Muscle layer of colon (tissue), 2 donors: ENCODE data around the gene WDR19.
"Not testable (repeated sequence)": the region's sequence is repeated elsewhere in the genome, so short reads cannot be mapped to it uniquely, and the experiment has no call there.

ENCODE experiments used
- H3K27ac ChIP-seq: one replicate; pipeline ENCODE4 v1.7.0; 2013; ENCODE audit warnings: low read depth, mild to moderate bottlenecking, low read length, moderate library complexity
- H3K27me3 ChIP-seq, 2 donors: one replicate each; pipeline ENCODE4 v1.7.0; 2013; ENCODE audit warnings: low read length in 2 of 2, mild to moderate bottlenecking in 2 of 2; ENCODE audit not compliant: insufficient read depth in 2 of 2, control insufficient read depth in 1 of 2
- H3K36me3 ChIP-seq: one replicate; pipeline ENCODE4 v1.7.0; 2013; ENCODE audit warnings: mild to moderate bottlenecking, low read length; ENCODE audit not compliant: insufficient read depth
- H3K4me1 ChIP-seq: one replicate; pipeline ENCODE4 v1.7.0; 2013; ENCODE audit warnings: mild to moderate bottlenecking, low read length; ENCODE audit not compliant: insufficient read depth
- H3K4me3 ChIP-seq, 2 donors: one replicate each; pipeline ENCODE4 v1.7.0; 2013; ENCODE audit warnings: low read length in 2 of 2, low read depth in 1 of 2, mild to moderate bottlenecking in 1 of 2, moderate library complexity in 1 of 2
- H3K9ac ChIP-seq: one replicate; pipeline ENCODE4 v1.7.0; 2013; ENCODE audit warnings: low read length
- H3K9me3 ChIP-seq: one replicate; pipeline ENCODE4 v1.7.0; 2013; ENCODE audit warnings: mild to moderate bottlenecking, low read length
- donor health status: abdominal sarcoma.
- donor health status: Adenocarcinoma of cecum.

Gene WDR19

GRCh38 chr4:39181905-39182638, at the start of gene WDR19:
Gene WDR19, plus strand, starts transcription at chr4:39182529. Its CDS starts 29 bp downstream, at chr4:39182558.
- H3K36me3 ChIP-seq: no peaks in the 10 kb centered on the region
- peak within 1 kb of the TSS; percentile 78 to 96 for H3K4me3 ChIP-seq
- peak within 1 kb of the TSS; percentile 72 for H3K9ac ChIP-seq
- no peaks in the 10 kb centered on the region for H3K9me3 ChIP-seq
- peaks cover 5% of the 10 kb centered on the region for H3K4me1 ChIP-seq
- no peaks in the 10 kb centered on the region for H3K27me3 ChIP-seq
- peak within 1 kb of the TSS; percentile 76 for H3K27ac ChIP-seq

GRCh38 chr4:39133623-39134022, 48.7 kb upstream of the WDR19 start:
- H3K36me3 ChIP-seq: no peaks in the 10 kb centered on the region
- peaks cover 4% of the 10 kb centered on the region for H3K4me1 ChIP-seq

DNA sequence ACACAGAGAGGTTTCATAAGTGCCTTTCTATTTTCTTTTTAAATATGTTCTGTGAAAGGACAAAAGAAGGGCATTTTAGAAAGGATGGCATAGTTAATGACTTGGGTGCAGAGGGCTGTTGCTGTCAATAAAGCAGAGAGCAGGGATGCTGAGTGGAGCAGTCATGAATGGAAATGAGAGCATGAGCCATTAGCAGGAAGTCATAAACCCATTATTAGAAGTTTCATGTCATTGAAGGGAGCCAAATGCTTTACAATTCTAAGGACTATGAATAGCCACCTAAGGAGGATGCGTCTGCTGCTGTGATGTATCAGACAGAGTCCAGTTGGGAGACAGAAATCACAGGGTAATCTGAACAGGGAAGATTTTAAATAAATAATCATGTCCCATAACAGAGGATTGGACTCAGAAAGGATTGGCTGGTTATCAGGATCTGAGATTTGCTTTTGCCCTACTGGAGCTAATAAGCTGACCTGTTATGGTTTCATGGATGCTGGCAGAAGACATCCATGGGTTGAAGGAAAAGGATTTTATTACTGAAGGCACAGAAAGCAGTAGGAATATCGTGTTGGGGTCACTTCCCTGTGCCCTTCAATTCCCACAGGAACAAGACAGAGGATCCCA, 47.5 kb upstream of the WDR19 start:
- Histone ChIP-seq H3K27me3 (no peaks in the 10 kb centered on the region), H3K27ac (peak overlapping the region; percentile 13), H3K4me3 (no peak overlapping the region), H3K4me1 (peaks cover 4% of the 10 kb centered on the region), H3K9me3 (no peaks in the 10 kb centered on the region), H3K36me3 (no peaks in the 10 kb centered on the region), H3K9ac (no peak overlapping the region)

More at GRCh38 chr4:39133623-39134022, 48.7 kb upstream of the WDR19 start:
- Histone ChIP-seq H3K27me3 (no peaks in the 10 kb centered on the region), H3K9me3 (no peaks in the 10 kb centered on the region), H3K27ac (no peak overlapping the region), H3K9ac (no peak overlapping the region), H3K4me3 (no peak overlapping the region)

- H3K27me3 ChIP-seq, H3K9me3 ChIP-seq, H3K4me1 ChIP-seq, H3K9ac ChIP-seq, H3K36me3 ChIP-seq, H3K27ac ChIP-seq, H3K4me3 ChIP-seq: not testable (repeated sequence)
These were observed 44.1 kb upstream of the WDR19 start for GRCh38 chr4:39138227-39138626.

DNA sequence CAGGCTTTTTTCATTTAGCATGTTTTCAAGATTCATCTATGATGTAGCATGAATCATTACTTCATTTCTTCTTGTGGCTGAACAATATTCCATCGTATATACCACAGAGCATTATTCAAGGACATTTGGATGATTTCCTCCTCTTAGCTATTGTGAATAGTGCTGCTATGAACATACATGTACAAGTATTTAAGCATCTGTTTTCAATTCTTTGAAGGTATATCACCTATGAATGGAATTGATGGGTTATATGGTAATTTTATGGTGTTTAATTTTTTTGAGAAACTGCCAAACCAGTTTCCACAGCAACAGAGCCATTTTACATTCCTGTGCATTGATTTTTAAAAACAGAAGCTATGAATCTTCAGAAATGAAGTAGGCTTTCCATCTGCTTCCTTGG, 36.1 kb upstream of the WDR19 start:
- H3K4me1 ChIP-seq: no peaks in the 10 kb centered on the region
- H3K9ac ChIP-seq: no peak overlapping the region
- H3K4me3 ChIP-seq: no peak overlapping the region
- H3K27me3 ChIP-seq: no peaks in the 10 kb centered on the region
- H3K36me3 ChIP-seq: no peaks in the 10 kb centered on the region
- no peak overlapping the region for H3K27ac ChIP-seq
- H3K9me3 ChIP-seq: no peaks in the 10 kb centered on the region

- no peaks in the 10 kb centered on the region for H3K4me1 ChIP-seq
- no peak overlapping the region for H3K4me3 ChIP-seq
- H3K27ac ChIP-seq: no peak overlapping the region
- H3K9ac ChIP-seq: no peak overlapping the region
- no peaks in the 10 kb centered on the region for H3K9me3 ChIP-seq
- H3K36me3 ChIP-seq: no peaks in the 10 kb centered on the region
- no peaks in the 10 kb centered on the region for H3K27me3 ChIP-seq
These were observed 28.3 kb upstream of the WDR19 start for GRCh38 chr4:39154009-39154408.

GRCh38 chr4:39157520-39157919, 24.8 kb upstream of the WDR19 start:
- Histone ChIP-seq H3K27ac (no peak overlapping the region), H3K9me3 (no peaks in the 10 kb centered on the region), H3K36me3 (no peaks in the 10 kb centered on the region), H3K4me1 (no peaks in the 10 kb centered on the region), H3K27me3 (no peaks in the 10 kb centered on the region), H3K9ac (no peak overlapping the region), H3K4me3 (no peak overlapping the region)

DNA sequence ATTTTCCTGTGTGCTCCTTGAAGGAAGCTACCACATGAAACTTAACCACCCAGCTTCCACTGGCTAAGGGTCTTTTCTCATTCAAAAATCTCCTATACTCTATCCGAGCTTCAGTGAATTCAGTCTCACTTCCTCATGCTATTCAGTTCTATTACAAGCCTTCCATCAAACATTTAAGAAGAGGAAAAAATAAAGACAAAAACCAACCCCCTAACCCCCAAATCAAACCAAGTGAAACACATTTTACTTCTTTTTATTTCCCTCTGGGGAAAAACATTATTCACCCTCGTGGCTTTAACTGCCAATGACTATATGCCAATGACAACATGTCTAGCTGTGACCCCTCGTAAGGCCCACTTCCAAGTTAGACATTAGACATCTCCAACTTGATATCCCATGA, 16.2 kb upstream of the WDR19 start:
- no peaks in the 10 kb centered on the region for H3K36me3 ChIP-seq
- no peak overlapping the region for H3K9ac ChIP-seq
- peaks cover 4% of the 10 kb centered on the region for H3K9me3 ChIP-seq
- H3K27me3 ChIP-seq: no peaks in the 10 kb centered on the region
- H3K27ac ChIP-seq: no peak overlapping the region
- no peak overlapping the region for H3K4me3 ChIP-seq
- no peaks in the 10 kb centered on the region for H3K4me1 ChIP-seq

DNA sequence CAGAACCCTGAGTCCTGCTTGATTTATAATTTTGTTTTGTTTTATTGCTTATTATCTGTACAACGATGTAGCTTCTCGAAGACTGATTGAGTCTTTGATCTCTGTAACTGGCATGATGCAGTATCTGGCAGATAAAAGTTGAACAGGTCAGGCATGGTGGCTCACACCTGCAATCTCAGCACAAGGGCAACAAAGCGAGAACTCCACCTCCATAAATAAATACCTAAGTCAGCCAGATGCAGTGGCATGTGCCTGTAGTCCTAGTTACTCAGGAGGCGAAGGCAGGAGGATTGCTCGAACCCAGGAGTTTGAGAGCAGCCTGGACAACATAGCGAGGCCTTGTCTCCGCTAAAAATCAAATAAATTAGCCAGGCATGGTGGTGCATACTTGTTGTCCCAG, 15.7 kb upstream of the WDR19 start:
- peaks cover 4% of the 10 kb centered on the region for H3K9me3 ChIP-seq
- H3K9ac ChIP-seq: no peak overlapping the region
- no peak overlapping the region for H3K27ac ChIP-seq
- no peaks in the 10 kb centered on the region for H3K27me3 ChIP-seq
- no peaks in the 10 kb centered on the region for H3K36me3 ChIP-seq
- no peak overlapping the region for H3K4me3 ChIP-seq
- H3K4me1 ChIP-seq: no peaks in the 10 kb centered on the region

GRCh38 chr4:39169426-39169825, 12.9 kb upstream of the WDR19 start:
- Histone ChIP-seq H3K36me3 (no peaks in the 10 kb centered on the region), H3K4me1 (no peaks in the 10 kb centered on the region), H3K27me3 (no peaks in the 10 kb centered on the region), H3K4me3 (no peak overlapping the region), H3K9ac (no peak overlapping the region), H3K9me3 (peaks cover 4% of the 10 kb centered on the region), H3K27ac (no peak overlapping the region)

- peaks cover 4% of the 10 kb centered on the region for H3K9me3 ChIP-seq
- H3K9ac ChIP-seq: no peak overlapping the region
- H3K4me1 ChIP-seq: no peaks in the 10 kb centered on the region
- no peaks in the 10 kb centered on the region for H3K27me3 ChIP-seq
- no peaks in the 10 kb centered on the region for H3K36me3 ChIP-seq
- H3K27ac ChIP-seq: no peak overlapping the region
- no peak overlapping the region for H3K4me3 ChIP-seq
These were observed 12.0 kb upstream of the WDR19 start for GRCh38 chr4:39170301-39170700.

- H3K9ac ChIP-seq: no peak overlapping the region
- no peak overlapping the region for H3K4me3 ChIP-seq
- H3K27ac ChIP-seq: no peak overlapping the region
- no peaks in the 10 kb centered on the region for H3K27me3 ChIP-seq
- H3K36me3 ChIP-seq: no peaks in the 10 kb centered on the region
- H3K4me1 ChIP-seq: peaks cover 5% of the 10 kb centered on the region
- H3K9me3 ChIP-seq: no peaks in the 10 kb centered on the region
These were observed 3.6 kb upstream of the WDR19 start for GRCh38 chr4:39178706-39179105.
